Fibroblast of skin of left biceps (primary cell): ENCODE data around the gene C19orf85.
"Not testable (repeated sequence)": the region's sequence is repeated elsewhere in the genome, so short reads cannot be mapped to it uniquely, and the experiment has no call there.

Experiments used
- DNase-seq, 2 experiments: peaks; one replicate each; pipeline ENCODE4 v3.0.0-alpha.2; 2013; ENCODE audit warnings: low read depth in 2 of 2

Gene C19orf85

GRCh38 chr19:55457683-55458457 is 6.7 kb downstream of the C19orf85 start:
- DNase-seq = no peak

DNA sequence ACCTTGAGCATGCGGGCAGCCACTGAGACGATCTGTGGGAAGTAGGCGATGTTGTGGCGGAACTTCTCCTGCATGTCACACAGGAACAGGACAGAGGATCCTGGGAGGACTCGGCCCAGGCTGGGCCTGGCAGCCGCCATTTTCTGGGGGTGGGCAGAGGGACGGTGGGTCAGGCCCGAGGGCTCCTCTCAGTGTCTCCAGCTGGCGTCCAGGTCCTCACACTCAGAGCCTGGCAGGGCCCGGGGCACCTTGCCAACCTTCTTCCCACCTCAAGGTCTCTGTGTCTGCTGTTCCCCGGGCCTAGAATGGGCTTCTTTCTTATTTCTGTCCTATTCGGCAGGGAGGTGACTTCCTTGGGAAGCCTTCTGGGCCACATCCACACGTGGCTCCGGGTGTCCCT is 8.2 kb downstream of the C19orf85 start:
- DNase-seq = no peak

DNA sequence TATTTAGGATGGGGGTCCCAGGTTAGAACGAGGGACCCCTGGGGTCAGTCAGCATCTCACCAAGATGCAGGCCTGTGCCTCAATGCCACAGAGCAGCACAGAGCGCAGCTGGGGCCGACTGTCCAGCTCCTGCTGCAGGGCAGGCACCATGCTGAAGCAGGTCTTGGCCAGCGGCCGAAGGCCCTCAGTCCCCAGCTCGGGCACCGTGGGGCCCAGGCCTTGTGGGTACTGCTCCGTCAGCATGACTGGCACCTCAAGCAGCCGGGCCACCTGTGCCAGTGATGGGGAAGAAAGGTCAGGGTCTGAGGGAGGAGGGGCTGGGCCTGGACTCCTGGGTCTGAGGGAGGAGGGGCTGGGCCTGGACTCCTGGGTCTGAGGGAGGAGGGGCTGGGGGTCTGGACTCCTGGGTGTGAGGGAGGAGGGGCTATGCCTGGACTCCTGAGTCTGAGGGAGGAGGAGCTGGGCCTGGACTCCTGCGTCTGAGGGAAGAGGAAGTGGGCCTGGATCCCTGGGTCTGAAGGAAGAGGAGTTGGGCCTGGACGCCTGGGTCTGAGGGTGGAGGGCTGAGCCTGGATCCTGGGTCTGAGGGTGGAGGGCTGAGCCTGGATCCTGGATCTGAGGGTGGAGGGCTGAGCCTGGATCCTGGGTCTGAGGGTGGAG is 8.8 kb downstream of the C19orf85 start:
- no peak for DNase-seq

DNA sequence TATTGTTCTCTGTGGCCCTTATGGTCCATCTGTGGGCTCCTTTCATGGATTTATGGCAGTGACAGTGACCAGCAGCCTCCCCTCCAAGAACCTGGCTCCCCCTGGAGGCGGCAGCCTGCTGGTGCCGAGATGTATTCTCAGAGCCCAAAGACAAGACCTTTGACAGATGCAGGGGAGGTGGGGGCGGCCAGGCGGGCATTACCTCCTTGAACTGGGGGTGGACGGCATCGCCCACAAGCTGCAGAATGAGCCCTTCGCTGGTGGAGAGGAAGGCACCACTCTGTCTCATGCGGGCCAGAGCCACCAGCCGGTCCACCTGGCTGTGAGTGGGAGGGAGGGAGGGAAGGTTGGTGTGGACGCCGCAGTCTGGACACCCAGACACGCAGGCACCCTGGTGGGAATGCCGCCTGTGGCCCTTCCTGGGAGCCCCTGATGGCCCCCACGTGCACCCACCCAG is 9.7 kb downstream of the C19orf85 start:
- no peak for DNase-seq

DNA sequence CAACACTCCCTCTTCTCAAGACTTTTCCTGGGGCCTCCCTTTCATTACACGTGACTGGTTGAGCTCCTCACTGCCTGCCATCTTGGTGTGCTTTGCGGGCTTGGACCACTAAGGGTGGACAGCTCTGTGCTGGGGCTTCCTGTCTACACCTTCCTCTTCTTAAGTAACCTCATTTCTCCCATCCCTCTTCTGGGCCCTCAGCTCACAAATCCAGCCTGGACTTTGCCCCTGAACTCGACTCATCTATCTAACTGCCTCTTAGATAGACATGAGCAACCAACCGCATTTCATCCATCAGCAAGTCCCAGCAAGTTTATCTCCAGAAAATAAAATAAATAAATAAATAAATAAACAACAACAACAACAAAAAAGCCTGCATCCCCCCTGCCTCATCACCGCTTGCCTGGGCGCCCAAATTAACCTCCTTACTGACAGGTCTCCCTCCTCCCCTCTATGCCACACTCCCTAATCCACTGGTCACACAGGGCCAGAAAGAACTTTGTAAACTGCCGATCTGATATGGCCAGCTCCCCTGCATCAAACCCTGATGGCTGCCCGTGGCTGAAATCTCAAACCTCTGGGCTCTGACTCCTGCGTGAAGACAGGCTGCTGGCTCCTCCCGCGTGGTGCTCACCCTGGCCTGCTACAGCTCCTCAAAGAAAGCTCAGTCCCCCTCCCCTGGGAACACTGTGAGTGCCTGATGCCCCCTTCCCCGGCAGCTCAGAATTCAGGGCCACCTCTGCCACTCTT is 10.9 kb downstream of the C19orf85 start:
- DNase-seq = no peak

GRCh38 chr19:55452749-55453346 is 11.7 kb downstream of the C19orf85 start:
- peak in 1 of 2 experiments; percentile 25 for DNase-seq

DNA sequence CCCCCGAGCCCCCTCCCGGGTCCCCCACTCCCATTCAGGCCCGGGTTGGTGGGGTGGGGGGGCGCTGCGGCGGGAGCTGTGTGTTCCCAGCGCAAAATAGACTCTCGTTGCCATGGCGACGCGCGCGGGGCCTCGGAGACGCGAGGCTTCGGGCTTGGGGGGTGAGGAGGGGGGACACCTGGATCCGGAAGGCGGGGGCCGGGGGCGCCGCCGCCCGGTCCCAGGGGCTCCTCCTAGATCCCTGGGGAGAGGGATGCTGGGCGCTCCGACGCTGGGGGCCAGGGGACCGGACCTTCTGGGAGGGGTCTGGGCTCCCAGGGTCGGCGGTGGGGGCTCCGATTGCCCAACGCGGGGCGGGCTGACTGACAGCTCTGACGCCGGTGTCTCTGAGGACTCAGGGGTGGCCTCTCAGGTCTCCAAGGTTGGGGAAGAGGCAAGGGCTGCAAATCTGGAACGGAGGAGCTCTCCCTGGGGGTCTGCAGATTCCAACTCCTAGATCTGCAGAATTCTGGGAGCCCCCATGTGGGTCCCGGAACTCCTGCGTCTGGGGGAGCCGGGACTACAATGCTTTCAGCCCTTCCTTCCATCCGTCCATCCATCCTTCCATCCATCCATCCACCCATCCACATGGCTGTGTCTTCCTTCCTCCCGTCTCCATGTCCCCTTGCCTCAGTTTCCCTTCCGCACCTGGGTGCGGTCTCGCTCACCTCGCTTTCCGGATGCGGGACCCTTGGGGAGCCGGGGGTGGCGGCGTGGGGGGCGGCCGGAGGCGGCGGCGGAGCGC is 12.4 kb downstream of the C19orf85 start:
- no peak for DNase-seq

DNA sequence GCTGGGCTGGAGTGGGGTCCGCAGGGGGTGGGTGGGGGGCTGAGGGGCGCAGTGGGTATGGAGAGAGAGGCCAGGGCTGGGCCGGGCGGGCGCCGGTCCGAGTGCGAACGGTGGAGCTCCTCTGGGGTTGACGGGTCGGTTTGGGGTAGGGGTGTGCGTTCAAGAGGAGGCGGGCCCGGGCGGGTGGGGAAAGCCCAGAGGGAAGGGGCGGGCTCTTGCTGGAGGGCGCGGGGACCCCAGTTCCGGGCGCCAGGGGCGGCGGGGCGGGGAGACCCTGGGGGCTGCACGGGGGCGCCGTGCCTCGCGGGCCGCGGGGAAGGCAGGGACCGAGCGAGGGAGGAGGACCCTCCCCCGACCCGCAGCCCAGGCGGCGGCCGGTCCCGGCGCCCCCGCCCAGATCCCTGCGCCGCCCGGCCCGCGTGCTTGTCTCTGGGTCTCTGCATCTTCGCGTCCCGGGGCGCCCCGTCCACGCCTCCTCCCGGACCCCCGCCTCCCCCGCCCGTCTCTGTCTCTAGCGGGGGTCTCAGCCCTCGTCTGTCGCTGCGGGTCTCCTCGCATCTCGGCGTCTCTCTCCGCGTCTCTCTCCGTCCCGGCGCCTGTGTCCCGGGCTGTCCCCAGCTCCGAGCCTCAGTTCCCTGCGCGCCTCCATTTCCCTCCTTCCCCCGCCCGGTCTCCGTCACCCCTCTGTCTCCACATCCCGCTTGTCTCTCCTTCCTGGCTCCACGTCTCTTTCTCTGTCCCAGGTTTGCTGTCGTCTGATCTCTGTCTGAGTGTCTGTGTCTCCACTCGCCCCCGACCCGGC is 13.2 kb downstream of the C19orf85 start:
- DNase-seq = no peak

DNA sequence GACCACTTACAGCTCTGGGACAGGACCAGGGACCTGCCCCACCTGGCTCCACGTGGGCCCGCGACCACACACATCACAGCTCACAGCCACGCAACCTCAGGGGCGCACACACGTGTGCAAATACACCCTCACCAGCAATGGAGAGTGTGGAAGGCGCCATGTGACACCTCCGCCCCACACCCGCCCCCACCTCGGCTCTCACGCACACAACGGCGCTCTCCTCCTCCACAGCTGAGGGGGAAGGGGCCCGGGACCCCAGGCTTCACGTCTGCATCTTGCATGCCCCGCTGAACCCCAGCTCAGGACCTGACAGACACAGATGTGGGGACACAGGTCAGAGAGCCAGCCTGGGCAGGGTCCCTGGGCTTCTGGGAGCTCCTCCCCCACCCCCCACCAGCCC is 15.1 kb downstream of the C19orf85 start:
- DNase-seq = no peak

GRCh38 chr19:55448175-55448490 is 16.4 kb downstream of the C19orf85 start:
- DNase-seq = not testable (repeated sequence)

GRCh38 chr19:55447421-55448174 is 17.0 kb downstream of the C19orf85 start:
- no peak for DNase-seq

DNA sequence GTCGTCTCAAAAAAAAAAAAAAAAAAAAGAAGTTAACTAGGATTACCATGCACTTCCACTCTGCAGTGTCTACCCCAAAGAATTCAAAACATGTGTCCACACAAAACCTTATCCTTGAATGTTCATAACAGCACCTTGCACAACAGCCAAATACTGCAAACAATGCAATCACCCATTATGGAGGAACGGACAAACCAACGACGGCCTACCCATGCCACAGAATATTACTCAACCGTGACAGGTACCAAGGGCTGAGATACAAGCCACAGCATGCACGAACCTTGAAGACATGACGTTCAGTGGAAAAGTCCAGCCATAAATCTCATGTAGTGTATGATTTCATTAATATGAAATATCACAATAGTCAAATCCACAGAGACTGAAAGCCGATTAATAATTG is 18.5 kb downstream of the C19orf85 start:
- DNase-seq = no peak

DNA sequence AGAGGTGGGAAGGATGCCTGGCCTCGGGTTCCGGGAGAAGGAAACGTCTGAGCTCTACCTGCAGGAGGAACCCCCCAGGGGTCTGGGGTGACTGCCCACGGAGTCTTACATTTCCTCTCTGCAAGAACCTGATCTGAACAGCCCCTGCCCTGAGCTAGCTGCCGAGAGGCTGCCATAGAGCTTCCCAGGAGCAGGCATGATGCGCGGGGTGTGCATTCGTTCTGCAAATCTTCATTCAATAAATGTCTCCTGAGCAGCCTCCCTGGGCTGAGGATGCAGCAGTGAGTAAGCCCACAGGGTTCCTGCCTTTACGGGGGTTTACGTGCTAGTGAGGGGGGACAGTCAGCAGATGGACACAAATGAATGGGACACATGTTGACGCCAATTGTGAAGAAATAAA is 19.9 kb downstream of the C19orf85 start:
- DNase-seq = no peak

DNA sequence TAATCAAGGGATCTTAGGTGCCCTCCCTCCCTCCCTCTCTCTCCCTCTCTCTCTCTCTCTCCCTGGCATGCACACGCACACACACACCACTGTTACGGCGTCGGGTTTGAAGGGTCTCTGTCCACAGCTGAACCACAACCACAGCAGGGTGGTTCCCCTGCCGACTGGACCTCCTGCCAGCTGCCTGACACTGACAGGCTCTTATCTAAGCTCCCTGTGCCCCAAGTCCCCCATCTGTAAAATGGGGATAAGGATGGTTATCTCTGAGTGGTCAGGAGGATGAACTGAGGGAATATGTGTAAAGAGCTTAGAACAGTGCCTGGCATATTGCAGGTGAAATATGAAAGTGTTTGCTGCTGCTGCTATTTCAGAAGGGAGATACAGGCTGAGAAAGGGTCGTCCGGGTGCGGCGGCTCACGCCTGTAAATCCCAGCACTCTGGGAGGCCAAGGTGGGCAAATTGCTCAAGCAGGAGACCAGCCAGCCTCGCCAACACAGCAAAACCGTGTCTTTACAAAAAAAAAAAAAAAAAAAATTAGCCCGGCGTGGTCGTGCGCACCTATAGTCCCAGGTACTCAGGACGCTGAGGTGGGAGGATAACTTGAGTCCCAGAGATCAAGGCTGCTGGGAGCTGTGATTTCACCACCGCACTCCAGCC is 20.6 kb downstream of the C19orf85 start:
- no peak for DNase-seq

- no peak for DNase-seq
These were observed 21.3 kb downstream of the C19orf85 start, which contains the start of gene SHISA7 for GRCh38 chr19:55443045-55443823. TSS of gene SHISA7 (minus strand) at chr19:55443300. CDS start at chr19:55442863, 437 bp downstream.

- no peak for DNase-seq
These were observed 22.1 kb downstream of the C19orf85 start for GRCh38 chr19:55442372-55442961.

GRCh38 chr19:55441692-55442321 is 22.7 kb downstream of the C19orf85 start:
- no peak for DNase-seq

- DNase-seq = no peak
These were observed 23.2 kb downstream of the C19orf85 start for GRCh38 chr19:55441319-55441691.
